GM12801 (cell line): Measurements from ENCODE around the gene BCL2.

Source experiments
- TF ChIP-seq, protein P1 (sequence below): IDR thresholded peaks from one replicate; pipeline ENCODE4 v1.5.1; 2011; ENCODE audit warnings: control low read depth; ENCODE audit not compliant: insufficient read length; ENCODE audit errors: extremely low read depth

BCL2 gene

DNA sequence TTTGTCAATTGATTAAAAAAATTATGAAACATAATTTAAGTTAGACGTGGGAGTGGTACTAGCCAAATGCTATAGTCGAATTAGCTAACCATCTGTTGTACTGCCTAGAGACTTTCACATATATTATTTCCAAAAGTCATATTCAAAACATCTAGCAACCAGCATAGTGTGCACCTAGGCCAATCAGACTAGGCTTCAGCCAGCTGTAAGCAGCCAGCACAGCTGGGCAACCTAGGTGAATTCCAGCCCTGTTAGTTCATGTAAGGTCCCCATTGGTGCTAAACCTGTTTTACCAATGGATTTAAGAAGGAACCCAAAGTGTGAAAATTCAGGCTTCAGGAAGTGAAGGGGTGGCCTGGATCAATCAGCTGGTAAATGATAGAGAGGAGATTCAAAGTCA is 144.3 kb downstream of the BCL2 start:
- TF ChIP-seq, protein P1, sequence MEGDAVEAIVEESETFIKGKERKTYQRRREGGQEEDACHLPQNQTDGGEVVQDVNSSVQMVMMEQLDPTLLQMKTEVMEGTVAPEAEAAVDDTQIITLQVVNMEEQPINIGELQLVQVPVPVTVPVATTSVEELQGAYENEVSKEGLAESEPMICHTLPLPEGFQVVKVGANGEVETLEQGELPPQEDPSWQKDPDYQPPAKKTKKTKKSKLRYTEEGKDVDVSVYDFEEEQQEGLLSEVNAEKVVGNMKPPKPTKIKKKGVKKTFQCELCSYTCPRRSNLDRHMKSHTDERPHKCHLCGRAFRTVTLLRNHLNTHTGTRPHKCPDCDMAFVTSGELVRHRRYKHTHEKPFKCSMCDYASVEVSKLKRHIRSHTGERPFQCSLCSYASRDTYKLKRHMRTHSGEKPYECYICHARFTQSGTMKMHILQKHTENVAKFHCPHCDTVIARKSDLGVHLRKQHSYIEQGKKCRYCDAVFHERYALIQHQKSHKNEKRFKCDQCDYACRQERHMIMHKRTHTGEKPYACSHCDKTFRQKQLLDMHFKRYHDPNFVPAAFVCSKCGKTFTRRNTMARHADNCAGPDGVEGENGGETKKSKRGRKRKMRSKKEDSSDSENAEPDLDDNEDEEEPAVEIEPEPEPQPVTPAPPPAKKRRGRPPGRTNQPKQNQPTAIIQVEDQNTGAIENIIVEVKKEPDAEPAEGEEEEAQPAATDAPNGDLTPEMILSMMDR = no peak

- TF ChIP-seq, protein P1 = no peak
These were observed 145.6 kb downstream of the BCL2 start for GRCh38 chr18:63173983-63174382.

- TF ChIP-seq, protein P1 = no peak
These were observed 149.7 kb downstream of the BCL2 start for GRCh38 chr18:63169853-63170252.

- TF ChIP-seq, protein P1 = no peak
These were observed 151.3 kb downstream of the BCL2 start for GRCh38 chr18:63168287-63168686.

DNA sequence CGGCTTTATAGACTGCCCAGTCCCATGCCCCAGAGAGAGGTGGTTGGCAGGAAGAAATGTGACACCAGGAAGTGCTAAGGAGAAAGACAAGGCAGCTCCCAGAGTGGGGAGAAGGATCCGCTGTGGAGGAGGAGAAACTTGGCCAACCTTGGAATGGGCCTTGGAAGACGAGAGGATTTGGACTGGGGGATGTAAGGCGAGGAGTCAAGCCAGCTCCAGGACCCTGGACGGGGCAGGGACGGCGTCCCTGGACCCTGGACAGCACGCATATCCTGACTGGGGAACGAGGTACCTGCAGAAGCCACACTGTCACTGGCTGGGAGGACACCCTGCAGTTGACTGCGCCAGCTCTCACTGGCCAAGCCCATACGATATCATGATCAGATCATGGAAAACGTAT is 153.4 kb downstream of the BCL2 start:
- TF ChIP-seq, protein P1 = no peak

DNA sequence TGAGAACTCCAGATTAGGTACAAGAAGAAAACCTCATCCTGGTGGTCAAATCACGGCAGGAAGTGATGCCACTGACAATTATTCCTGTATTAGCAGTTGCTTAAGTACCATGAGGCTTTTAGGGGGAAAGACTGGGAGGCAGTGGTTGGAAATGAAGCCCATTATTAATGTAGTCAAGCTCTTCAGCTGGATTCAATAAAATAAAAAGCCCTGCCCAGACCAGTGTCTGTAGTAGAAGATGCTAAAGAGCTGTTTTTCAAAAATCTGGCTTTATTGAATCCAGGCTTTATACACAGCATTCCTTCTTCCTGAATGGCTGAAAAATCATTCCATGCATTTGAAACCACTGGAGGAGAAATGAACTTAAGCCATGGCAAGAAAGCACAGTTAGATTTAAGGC is 155.2 kb downstream of the BCL2 start:
- TF ChIP-seq, protein P1 = no peak

GRCh38 chr18:63162271-63163014 is 157.1 kb downstream of the BCL2 start:
- TF ChIP-seq, protein P1 = no peak
